ENCODE results near the gene BMPER. TPM values are rescaled to one million over a fixed set of nuclear protein-coding genes. Genes with fewer than 3 reads are reported as not detected.

Gene BMPER
- total RNA-seq, 1 experiment from 2014 or later: not detected

- TF ChIP-seq CTCF (IDR thresholded peaks at IDR 0.05) (no peak), REST (IDR thresholded peaks at IDR 0.05; ENCODE audit: insufficient read depth in 1 of 2, low read depth in 2 of 2, low read length in 1 of 2) (no peak), POLR2AphosphoS5 (IDR thresholded peaks at IDR 0.05; ENCODE audit: low read depth, low read length) (no peak), TCF7L2 (IDR thresholded peaks at IDR 0.05; ENCODE audit: low read depth, low read length) (no peak), SIN3A (IDR thresholded peaks at IDR 0.05; ENCODE audit: borderline replicate concordance, insufficient read depth, low read depth, low read length) (no peak)
- no TSS peak for BruUV-seq (replicated peaks)
- ATAC-seq: no peak
- Histone ChIP-seq H3K27me3 (ENCODE audit: control insufficient read depth, insufficient read depth, low read length) (no peaks in the 10 kb centered on the region), H3K4me1 (ENCODE audit: control insufficient read depth, insufficient read depth, low read length) (no peaks in the 10 kb centered on the region), H3K4me3 (ENCODE audit: low read depth in 2 of 2, low read length in 2 of 2) (no peak overlapping the region), H3K9me3 (ENCODE audit: control insufficient read depth, insufficient read depth, low read depth, low read length) (no peaks in the 10 kb centered on the region), H3K36me3 (ENCODE audit: control insufficient read depth, insufficient read depth, low read length) (no peaks in the 10 kb centered on the region), H3K27ac (ENCODE audit: low read length) (no peak overlapping the region)
- DNase-seq (ENCODE audit: low read depth, low spot score): no peak
- in situ Hi-C loops (cut with HindIII; ENCODE audit: low pct_unique_long_range_greater_than_20kb, low sequenced_read_pairs) (no loop called here), intact Hi-C loops (cut with micrococcal nuclease; ENCODE audit: unreplicated experiment) (no loop called here)
- ChIA-PET POLR2A (no interaction called here), CTCF (no interaction called here)
These were observed 282.5 kb downstream of the BMPER start for GRCh38 chr7:34187798-34188307.

DNA sequence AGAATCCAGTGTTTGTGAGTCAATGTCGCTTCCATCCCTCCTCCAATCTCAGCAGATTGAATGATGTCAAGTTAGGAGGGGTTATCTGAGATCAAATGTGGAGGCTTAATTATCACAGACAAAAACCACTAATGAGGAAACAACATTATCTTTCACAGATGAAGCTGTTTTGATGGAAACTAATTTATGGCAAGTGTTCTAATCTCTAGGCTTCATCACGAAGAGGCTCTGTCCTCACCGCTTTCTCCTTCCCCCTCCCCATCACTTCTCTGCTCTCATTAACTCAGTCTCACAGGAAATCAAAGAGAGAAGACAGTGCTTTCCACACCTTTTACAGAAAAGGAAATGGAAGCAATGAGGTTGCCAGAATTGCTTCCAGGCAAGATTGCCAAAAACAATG is 283.7 kb downstream of the BMPER start:
- Histone ChIP-seq H3K27me3 (ENCODE audit: control insufficient read depth, insufficient read depth, low read length) (no peaks in the 10 kb centered on the region), H3K27ac (ENCODE audit: low read length) (no peak overlapping the region), H3K36me3 (ENCODE audit: control insufficient read depth, insufficient read depth, low read length) (no peaks in the 10 kb centered on the region), H3K9me3 (ENCODE audit: control insufficient read depth, insufficient read depth, low read depth, low read length) (no peaks in the 10 kb centered on the region), H3K4me3 (ENCODE audit: low read depth in 2 of 2, low read length in 2 of 2) (no peak overlapping the region), H3K4me1 (ENCODE audit: control insufficient read depth, insufficient read depth, low read length) (no peaks in the 10 kb centered on the region)
- ChIA-PET CTCF (no interaction called here), POLR2A (no interaction called here)
- TF ChIP-seq SIN3A (IDR thresholded peaks at IDR 0.05; ENCODE audit: borderline replicate concordance, insufficient read depth, low read depth, low read length) (no peak), REST (IDR thresholded peaks at IDR 0.05; ENCODE audit: insufficient read depth in 1 of 2, low read depth in 2 of 2, low read length in 1 of 2) (no peak), TCF7L2 (IDR thresholded peaks at IDR 0.05; ENCODE audit: low read depth, low read length) (no peak), POLR2AphosphoS5 (IDR thresholded peaks at IDR 0.05; ENCODE audit: low read depth, low read length) (no peak), CTCF (IDR thresholded peaks at IDR 0.05) (no peak)
- in situ Hi-C loops (cut with HindIII; ENCODE audit: low pct_unique_long_range_greater_than_20kb, low sequenced_read_pairs): no loop called here
- no TSS peak for BruUV-seq (replicated peaks)
- ATAC-seq: no peak
- DNase-seq (ENCODE audit: low read depth, low spot score): no peak
- intact Hi-C loops (cut with micrococcal nuclease; ENCODE audit: unreplicated experiment): no loop called here
